HG02798 (cell line): ENCODE measurements around the gene TSNAXIP1.
A peak's percentile ranks its signal among the peaks of the same experiment; 100 is the strongest.
"Not testable (repeated sequence)": the region's sequence is repeated elsewhere in the genome, so short reads cannot be mapped to it uniquely, and the experiment has no call there.

Source experiments
- ATAC-seq: cut with Tn5 transposase; IDR thresholded peaks from one replicate; pipeline ENCODE4 v1.9.1; 2021; ENCODE audit warnings: mild to moderate bottlenecking; ENCODE audit not compliant: unreplicated experiment, poor library complexity

TSNAXIP1 gene

DNA sequence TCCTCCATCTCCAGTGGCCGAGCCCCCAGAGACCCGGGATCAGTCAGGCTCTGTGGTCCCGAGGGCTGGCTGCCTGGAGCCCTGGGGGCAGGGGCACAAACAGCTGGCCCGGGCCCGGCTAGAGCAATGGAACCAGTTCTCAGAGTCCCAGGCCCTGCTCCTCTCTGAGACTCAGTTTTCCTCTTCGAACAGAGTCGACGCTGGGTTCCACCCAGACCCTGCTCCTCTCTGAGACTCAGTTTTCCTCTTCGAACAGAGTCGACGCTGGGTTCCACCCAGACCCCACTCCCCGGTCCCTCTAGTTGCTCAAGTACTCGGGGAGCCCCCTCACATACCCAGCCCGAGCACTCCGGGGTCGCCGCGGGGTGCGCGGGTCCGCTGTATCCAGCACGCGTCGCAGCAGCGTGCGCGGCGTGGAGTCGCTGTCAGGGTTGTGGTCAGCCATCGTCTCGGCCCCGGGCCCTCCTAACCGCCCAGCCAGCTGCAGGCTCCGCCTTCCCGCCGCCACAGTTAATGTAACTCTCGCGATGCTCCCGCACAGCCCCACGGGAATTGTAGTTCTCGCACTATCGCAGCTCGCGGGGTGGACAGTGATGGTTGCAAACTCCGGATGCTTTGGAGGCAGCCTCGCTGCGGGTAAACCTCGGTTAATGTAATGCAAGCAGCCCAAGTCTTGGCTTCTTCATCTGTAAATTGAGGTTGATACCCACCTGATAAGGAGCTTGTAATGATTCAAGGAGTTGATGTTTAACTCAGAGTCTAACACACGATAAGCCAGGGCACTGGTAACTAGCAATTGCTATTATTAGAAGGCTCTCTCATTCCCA is 26.9 kb downstream of the TSNAXIP1 start:
- peak; percentile 99 for ATAC-seq

DNA sequence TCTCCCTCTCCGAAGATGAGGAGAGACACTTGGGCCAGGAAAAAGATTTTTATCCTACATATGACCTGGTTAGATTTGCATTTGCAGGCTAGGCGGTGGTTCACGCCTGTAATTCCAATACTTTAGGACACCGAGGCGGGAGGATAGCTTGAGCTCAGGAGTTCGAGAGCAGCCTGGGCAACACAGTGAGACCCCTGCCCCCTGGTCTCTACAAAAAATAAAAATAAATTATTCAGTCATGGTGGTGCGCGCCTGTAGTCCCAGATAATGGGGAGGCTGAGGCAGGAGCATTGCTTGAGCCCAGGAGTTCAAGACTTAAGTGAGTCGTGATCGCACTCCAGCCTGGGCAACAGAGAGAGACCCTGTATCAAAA is 27.5 kb downstream of the TSNAXIP1 start:
- ATAC-seq, result no peak

DNA sequence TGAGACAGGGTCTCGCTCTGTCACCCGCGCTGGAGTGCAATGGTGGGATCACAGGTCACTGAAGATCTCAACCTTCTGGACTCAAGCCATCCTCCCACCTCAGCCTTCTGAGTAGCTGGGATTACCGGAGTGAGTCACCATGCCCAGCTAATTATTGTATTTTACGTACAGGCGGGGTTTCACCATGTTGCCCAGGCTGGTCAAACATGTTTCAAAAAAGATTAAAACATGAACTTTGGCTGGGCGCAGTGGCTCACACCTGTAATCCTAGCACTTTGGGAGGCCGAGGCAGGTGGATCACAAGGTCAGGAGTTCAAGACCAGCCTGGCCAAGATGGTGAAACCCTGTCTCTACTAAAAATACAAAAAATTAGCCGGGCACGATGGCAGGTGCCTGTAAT is 30.5 kb downstream of the TSNAXIP1 start:
- not testable (repeated sequence) for ATAC-seq

DNA sequence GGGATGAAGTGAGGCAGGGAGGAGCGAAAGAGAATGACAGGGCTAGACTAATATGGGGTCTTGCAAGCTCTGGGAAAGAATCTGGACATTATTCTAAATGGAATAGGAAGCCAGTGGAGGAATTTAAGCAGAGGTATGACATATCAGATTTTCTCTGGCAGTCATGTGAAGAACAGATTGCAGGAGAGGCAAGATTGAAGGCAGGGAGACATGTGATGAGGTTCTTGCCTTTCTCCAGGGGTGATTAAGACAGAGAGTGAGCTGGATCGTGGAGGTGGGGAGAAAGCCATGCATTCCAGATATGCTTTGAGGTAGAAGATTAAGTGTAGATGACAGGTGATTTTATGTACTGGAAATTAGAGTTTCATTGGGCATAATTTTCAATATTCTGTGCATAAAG is 31.1 kb downstream of the TSNAXIP1 start:
- ATAC-seq, result no peak

DNA sequence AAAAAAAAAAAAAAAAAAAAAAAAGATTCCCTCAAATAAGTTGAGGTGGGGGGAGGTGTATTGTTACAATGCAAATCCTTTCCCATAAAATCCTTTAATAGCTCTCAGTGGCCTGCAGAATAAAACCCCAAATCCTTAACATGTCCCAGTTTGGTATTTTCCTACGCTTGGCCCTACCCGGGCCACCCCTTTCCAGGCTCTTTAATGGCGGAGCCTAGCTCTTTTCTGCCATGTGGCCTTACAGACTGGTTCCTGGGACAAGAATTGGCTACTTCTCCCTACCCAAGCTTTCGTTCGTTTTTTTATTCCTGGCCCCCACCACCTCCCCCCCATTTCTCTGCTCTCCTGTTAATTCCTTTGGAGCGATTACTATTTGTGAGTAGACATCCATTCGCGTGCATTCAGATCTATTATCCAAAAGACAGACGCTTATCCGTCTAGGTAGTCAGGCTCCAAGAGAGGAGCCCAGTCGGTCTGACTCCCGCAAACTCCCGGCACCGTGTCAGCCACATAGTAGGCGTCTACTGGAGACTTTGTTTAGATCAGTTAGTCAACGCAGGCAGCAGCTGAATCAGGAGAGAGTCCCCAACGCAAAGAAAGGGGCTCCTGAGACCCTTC is 34.6 kb downstream of the TSNAXIP1 start:
- no peak for ATAC-seq

DNA sequence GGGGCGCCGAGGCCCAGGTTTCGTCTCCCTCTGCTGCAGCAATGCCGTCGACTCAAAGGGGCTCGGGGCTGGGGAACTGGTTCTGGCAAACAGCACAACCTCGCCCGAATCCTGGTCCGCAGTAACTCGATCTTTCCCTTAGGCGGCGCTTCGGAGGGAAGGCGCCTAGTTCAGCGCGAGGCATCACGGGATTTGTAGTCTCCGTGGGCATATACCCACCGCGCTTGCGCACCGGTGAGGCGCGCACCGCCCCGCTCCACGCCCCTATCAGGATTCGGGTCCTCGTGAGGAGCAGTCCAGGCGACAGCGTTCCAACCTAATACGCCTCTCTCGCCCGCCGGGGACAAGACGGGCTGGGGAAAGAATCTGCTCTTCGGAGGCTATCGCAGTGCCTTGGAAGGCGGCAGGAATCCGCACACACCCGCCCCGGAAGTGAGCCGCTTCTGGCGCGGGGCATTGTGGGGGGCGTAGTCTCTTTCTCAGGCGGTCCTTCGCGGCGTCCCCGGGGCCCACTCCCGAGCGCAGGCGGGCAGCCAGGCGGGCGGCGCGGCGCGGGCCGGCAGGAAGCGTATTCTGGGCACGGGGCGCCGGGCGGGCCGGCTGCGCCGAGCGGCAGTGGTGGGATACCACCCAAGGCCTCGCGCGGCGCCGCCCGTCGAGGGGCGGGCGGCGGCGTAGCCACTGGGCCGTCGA is 35.3 kb downstream of the TSNAXIP1 start, which contains the start of gene THAP11:
THAP11 (plus strand) TSS at position 505 of the 693 bp plus-strand sequence. CDS start 235 bp downstream, outside the sequence.
- peak; percentile 63 for ATAC-seq

DNA sequence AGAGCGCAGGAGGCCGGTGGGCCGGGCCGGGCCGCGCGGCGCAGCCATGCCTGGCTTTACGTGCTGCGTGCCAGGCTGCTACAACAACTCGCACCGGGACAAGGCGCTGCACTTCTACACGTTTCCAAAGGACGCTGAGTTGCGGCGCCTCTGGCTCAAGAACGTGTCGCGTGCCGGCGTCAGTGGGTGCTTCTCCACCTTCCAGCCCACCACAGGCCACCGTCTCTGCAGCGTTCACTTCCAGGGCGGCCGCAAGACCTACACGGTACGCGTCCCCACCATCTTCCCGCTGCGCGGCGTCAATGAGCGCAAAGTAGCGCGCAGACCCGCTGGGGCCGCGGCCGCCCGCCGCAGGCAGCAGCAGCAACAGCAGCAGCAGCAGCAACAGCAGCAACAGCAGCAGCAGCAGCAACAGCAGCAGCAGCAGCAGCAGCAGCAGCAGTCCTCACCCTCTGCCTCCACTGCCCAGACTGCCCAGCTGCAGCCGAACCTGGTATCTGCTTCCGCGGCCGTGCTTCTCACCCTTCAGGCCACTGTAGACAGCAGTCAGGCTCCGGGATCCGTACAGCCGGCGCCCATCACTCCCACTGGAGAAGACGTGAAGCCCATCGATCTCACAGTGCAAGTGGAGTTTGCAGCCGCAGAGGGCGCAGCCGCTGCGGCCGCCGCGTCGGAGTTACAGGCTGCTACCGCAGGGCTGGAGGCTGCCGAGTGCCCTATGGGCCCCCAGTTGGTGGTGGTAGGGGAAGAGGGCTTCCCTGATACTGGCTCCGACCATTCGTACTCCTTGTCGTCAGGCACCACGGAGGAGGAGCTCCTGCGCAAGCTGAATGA is 36.0 kb downstream of the TSNAXIP1 start:
- peak; percentile 15 for ATAC-seq

DNA sequence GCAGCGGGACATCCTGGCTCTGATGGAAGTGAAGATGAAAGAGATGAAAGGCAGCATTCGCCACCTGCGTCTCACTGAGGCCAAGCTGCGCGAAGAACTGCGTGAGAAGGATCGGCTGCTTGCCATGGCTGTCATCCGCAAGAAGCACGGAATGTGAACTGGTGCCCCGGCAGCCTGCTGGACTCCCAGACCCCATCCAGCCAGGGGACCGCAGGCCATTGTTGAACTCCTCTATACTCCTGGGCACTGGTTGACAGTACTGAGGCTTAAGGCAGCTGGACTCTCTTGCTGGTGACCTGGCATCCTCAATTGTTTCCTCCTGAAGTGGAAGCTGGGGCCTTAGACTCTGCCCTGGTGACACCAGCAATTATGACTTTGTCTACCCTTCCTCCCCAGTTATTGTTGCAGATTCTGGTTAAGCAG is 36.7 kb downstream of the TSNAXIP1 start:
- no peak for ATAC-seq

DNA sequence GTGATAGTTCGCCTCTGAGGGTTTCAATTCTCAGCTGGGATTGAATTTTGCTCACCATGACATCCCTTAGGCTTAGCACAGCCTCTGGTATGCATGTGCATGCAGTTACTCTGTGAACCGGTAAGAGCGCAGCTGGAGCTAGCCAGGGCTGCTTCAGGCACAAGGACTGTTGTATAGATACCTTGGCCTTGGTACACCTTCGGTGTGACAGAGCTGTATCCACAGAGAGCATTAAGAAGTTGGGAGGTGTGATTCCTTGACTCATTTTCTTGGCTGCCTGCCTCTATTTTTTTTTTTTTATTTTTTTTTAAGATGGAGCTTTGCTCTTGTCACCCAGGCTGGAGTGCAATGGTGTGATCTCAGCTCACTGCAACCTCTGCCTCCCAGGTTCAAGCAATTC is 37.8 kb downstream of the TSNAXIP1 start:
- no peak for ATAC-seq

DNA sequence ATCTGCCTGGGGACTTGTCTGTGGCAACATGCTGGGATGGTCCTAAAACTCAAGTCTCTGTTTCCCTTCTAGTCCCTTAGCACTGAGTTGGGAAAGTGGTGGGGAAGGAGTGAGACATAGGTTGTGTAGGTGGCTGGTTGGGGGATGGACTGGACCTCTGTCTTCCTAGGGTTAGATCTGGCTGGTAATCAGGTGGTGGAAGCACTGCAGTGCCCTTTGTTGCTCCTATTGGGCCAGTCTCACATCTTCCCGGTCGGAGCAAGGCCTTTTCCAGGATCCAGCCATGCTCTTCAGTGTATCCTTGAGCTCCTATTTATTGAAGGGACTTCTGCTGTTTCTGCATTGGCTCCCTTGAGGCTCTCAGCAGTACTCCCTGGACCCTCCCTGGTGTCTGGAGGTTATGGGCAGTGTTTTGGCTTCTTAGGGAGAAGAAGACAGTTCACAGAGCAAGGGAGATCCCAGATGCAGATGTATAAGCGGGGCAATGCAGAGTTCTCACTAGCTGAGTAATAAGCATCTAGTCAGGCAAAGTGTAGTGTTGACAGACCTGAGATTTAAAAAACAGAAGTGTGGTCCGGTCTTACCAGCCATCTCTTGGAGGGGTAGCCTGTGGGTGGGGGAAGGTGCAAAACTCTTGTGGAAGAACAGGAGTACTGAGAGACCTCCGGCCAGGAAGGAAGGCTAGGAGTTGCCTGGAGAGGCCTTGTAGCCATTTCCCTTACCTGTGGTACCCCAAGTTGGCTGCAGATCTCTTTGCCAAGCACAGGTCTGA is 38.8 kb downstream of the TSNAXIP1 start:
- no peak for ATAC-seq

DNA sequence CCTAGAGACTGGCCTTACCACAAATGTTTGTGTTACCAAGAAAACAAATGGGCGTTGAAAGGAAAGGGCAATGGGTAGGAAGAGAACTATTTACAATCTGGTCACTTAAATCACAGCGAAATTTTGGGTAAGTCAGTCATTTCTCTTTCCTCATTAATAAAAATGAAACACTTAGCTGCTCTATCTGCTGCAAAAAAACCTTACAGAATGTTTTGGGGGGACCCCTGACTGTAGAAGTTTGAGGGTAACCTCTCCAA is 39.3 kb downstream of the TSNAXIP1 start:
- no peak for ATAC-seq

DNA sequence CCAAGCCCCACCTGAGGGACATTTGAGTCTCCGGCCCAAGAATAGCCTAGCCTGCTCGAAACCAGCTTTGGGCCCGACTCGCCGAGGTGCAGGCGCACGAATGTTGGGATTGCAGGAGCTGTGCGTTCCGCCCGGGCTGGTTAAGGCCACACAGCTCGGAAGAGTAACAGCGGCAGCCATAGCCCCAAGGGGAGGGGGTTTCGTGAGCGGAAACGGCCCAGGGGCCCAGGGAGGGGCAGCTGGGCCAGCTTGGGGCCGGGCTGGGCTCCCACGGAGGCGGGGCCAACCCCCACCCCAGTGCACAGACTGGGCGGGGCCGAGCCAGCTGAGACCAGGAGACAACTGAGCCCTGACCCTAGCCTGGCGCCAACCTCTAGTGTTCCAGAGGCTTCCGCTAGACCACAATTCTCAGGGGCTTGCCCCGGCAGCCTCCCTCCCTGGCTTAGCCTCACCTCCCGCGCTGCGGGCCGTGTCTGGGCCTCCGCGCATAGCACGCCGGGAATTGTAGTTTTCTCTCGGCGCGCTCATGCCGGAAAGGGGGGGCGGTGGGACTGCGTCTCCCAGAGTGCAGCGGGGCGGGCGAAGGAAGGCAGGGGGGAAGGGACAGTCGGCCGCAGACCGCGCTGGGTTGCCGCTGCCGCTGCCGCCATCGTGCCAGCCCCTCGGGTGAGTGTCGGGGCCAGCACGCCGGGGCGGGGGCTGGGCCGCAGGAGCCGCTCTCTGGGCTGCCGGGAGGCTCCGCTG is 39.8 kb downstream of the TSNAXIP1 start, which contains the start of gene NUTF2:
NUTF2 (plus strand) TSS at position 614 of the 744 bp plus-strand sequence. CDS start 18,198 bp downstream, outside the sequence.
- peak; percentile 65 for ATAC-seq

DNA sequence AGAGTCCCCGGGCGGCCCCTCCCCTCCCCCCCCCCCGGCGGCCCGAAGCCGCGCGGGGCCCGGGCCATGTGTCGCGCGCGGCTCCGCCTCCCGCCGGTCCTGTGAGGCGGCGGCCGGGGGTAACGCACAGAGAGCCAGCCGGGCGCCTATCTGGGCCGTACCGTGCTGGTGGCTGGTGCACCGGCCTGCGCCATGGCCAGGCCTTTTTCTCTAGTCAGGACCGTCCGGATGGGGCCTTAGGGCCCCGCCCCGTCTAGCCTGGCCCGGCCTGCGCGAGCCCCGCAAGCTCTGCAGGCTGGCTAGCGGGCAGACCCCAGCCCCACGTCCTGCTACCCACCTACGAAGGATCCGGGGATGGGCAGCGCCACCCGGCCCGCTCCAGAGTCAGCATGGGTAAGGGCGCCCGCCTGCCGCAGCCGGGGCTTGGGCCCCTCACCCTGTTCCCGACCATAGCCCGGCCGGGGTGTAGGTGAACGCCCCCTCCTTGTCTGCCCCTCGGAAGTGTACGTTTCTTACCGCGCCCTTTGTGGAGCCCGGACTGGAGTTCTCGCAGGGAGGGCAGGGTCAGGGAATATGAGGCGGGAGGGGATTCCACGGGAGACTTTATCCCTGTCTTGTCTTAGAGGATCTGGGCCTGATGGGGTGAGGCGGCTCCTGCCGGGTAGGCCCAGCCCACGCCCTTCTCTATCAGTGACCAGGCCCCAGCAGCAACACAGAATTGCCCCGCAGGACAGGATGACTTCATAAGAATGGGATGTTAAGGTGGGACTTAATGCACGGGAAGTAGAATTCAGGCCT is 40.6 kb downstream of the TSNAXIP1 start, which contains the start of gene CENPT:
CENPT (minus strand) TSS at position 630 of the 798 bp plus-strand sequence. CDS start 13,834 bp downstream, outside the sequence.
- ATAC-seq, result peak; percentile 39

DNA sequence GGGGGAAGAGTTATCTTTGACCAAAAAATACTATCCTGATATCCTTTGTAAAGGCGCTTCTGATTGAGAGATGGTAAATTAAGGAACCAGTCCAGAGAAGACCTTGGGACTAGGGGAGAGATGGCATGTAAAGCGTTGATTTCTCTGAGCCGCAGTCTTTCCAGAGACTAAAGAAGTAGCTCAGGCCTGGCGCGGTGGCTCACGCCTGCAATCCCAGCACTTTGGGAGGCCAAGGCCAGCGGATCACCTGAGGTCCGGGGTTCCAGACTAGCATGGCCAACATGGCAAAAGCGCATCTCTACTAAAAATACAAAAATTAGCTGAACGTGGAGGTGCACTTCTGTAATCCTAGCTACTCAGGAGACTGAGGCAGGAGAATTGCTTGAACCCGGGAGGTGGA is 41.4 kb downstream of the TSNAXIP1 start:
- ATAC-seq, result no peak

DNA sequence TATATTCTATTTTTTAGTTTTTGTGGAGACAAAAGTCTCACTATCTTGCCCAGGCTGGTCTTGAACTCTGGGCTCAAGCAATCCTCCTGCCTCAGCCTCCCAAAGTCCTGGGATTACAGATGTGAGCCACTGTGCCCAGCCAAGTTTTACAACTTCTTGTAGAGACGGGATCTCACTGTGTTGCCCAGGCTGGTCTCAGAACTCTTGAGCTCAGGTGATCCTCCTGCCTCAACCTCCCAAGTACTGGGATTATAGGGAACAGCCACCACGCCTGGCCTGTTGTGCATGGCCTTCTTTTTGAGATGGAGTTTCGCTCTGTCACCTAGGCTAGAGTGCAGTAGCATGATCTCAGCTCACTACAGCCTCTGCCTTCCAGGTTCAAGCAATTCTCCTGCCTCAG is 47.0 kb downstream of the TSNAXIP1 start:
- no peak for ATAC-seq

DNA sequence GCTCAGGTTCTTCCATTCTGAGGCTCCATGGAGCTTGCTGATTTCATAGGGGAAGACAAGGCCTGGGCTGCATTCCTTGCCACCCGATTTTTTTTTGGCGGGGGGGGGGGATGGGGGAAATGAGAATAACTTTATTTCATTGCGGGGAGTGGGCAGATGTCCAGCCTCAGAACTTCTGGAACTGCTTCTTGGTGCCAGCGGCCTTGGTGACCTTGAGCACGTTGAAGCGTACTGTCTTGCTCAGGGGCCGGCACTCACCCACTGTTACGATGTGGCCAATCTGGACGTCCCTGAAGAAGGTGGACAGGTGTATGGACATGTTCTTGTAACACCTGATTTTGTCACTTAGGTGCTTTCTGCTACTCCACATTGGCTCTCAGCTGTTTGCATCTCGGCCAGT is 49.1 kb downstream of the TSNAXIP1 start:
- ATAC-seq, result no peak

DNA sequence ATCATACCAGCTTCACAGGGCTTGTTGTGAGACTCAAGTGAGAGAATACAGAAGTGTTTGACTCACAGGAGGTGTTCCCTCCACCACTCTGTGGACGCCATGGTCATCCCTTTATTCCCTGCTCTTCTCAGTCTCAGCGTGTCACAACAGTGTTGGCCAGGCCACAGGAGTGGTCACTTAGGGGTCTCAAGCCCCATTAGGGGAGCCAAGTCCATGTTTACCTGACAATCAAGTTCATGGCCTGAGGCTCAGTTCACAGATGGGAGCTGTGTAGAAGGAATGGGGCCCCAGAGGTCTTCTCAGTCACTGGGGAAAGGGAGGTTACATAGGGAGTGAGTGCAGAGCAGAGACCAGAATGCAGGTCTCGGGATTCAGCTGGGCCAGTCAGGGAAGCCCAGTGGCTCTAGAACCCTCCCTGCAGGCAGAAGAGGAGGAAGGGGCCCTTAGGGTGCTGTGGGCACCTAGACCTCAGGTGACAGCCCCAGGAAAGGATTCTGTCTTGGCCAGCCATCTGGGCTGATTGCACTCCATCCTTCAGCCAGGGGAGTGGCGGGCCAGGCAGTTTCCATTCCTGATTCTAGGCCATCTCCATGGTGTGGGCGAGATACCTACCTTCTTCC is 50.3 kb downstream of the TSNAXIP1 start:
- no peak for ATAC-seq
